GM15510 (cell line): ENCODE results near the gene CR1.

Experiments
- POLR2A ChIP-seq: IDR thresholded peaks from 3 replicates; pipeline ENCODE4 v1.6.1; 2011; ENCODE audit warnings: borderline replicate concordance; ENCODE audit not compliant: insufficient read length; ENCODE audit errors: extremely low read depth

The CR1 gene

GRCh38 chr1:207578796-207579435 lies 83.0 kb downstream of the CR1 start:
- TF ChIP-seq POLR2A, result no peak

DNA sequence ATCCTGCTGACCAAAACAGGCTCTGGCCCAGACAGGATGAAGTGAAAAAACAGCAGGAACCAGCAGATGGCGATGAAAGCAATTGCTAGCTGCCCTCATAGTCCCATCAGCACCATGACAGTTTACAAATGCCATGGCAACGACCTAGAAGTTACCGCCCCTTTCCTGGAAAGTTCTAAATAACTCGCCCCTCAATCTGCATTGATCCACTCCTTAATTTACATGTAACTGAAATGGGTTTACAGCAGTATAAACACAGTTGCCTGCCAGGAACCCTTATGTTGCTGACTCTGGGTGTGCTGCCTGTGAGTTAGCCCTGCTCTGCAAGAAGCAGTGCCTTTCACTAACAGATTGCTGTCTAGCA lies 83.5 kb downstream of the CR1 start:
- no peak for TF ChIP-seq POLR2A

DNA sequence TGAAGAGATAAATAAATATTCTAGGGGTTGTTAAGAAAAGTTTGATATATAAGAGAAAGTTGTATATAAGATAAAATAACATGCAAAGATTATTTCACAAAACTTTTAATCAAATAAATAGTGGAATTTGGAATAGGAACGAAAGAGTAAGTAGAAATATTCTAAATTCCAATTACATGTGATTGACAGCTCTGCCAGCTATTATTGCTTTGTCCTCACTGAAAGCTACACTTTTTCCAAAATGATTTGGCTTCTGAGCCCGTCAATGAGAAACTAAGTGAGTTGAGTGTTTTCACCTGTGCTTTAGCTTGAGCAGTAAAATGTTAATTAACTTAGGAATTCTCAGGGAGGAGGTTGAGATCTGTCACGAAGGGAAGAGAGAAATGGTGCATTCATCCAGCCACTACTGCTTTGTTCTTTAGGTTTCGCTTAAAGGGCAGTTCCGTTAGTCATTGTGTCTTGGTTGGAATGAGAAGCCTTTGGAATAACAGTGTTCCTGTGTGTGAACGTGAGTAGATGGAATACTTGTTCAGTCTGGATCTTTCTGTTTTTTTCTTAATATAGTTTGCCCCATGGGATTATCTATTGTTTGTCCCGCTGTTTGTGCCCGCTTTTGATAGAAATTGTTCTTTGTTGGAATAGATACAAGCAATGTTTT lies 85.7 kb downstream of the CR1 start:
- no peak for TF ChIP-seq POLR2A

DNA sequence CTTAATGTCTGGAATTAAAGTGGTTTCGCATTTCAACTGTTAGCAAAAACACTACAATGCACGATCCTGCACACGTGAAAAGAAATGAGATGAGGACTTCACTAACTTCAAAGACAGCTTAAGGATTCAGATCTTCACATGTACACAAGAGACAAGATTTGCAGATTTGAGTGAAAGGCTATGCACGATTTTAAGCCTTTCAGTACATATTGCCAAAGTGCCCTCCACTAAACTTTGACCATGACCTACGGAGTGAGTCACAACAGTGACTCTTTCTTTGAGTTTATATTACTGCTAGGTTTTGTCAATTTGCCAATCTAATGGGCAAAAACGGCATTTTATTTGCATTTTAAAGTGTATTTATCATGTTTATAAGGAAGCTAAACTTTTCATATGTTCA lies 107.8 kb downstream of the CR1 start:
- no peak for TF ChIP-seq POLR2A

- no peak for TF ChIP-seq POLR2A
Observed at GRCh38 chr1:207605444-207606361, 109.7 kb downstream of the CR1 start.

GRCh38 chr1:207606362-207606755 lies 110.4 kb downstream of the CR1 start:
- TF ChIP-seq POLR2A, result no peak

- no peak for TF ChIP-seq POLR2A
Observed at GRCh38 chr1:207612762-207613161, 116.8 kb downstream of the CR1 start.

- no peak for TF ChIP-seq POLR2A
Observed at GRCh38 chr1:207619871-207620542, 124.0 kb downstream of the CR1 start.

GRCh38 chr1:207620543-207620893 lies 124.6 kb downstream of the CR1 start:
- TF ChIP-seq POLR2A, result no peak

DNA sequence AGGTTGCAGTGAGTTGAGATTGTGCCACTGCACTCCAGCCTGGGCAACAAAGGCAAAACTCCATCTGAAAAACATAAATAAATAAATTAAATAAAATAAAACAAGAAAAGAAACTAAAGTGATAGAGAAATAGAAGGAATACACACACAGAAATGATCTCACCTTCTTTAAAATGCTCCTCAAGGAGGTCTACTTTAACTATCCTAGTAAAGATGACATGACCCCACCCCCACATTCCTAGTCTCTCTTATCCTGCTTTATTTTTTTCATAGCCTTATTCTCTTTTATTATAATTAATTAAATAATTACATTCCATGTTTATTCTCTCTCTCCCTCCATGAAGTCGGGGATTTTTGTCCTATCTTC lies 131.0 kb downstream of the CR1 start:
- no peak for TF ChIP-seq POLR2A

DNA sequence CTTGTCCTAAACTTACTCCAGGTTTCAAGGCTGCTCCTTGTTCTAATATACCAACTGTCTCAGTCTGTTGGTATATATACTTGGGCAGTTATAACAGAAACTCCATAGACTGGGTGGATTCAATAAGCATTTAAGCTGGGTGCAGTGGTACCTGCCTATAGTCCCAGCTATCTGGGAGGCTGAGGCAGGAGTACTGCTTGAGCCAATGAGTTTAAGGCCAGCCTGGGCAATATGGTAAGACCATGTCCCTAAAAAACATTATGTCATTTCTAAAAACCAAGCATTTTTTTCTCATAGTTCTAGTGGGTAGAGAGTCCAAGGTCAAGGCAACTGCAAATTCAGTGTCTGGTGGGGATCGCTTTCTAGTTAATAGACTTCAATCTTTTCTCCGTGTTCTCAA lies 131.5 kb downstream of the CR1 start:
- no peak for TF ChIP-seq POLR2A

DNA sequence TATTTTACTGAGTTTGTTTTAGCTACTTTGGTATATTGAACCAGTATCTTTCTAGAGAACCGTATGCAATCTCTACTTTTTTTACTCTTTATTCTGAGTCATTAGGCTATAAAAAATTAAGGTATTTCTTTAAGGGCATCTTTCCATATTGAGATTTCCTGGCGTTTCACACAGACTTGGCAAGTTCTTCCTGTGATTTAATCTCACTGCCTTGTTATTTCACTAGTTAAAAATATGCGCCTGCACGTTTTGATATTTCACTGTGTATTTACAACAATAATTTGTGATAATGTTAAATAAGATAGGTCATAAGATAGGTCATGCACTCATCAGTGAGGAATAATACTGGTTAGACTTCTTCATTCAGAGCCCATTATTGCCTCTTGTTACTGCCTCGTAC lies 132.8 kb downstream of the CR1 start:
- TF ChIP-seq POLR2A, result no peak

GRCh38 chr1:207631137-207631536 lies 135.2 kb downstream of the CR1 start:
- no peak for TF ChIP-seq POLR2A

- no peak for TF ChIP-seq POLR2A
Observed at GRCh38 chr1:207633226-207633625, 137.3 kb downstream of the CR1 start.
